OCI-LY1 (cell line): ENCODE data around the gene MTPN.

Source experiments
- EZH2 ChIP-seq: fragments of 200-600 bp; sonication (generic), shearing (Covaris generic); IDR thresholded peaks from 2 replicates; pipeline ENCODE4 v1.8.0; 2017; ENCODE audit warnings: borderline replicate concordance, mixed run types, mild to moderate bottlenecking, antibody characterized with exemption, low read length, moderate library complexity, mixed read lengths
- TF ChIP-seq, protein P1 (sequence below): fragments of 200-600 bp; sonication (generic), shearing (Covaris generic); IDR thresholded peaks from 2 replicates; pipeline ENCODE4 v1.5.1; 2017; ENCODE audit warnings: mild to moderate bottlenecking, antibody characterized with exemption, low read length, moderate library complexity, mixed read lengths

DNA sequence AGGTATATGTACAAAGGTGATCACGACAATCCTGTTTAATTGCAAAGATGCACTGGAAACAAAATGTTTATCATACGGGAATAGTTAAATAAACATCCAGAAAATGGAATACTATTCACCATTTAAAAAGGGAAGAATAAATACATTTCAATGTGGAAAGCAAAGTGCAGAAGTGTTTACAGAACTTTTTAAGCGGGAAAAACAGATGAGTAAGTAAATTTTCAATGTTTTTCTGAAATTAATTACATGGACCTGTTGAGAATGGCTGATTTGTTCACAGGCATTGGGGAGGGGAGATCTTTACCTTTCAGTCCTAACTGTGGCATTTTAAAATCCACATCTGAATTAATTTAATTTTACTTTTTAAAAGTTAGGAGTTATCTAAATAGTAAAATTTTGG lies 7.1 kb downstream of the MTPN start:
- TF ChIP-seq, protein P1, sequence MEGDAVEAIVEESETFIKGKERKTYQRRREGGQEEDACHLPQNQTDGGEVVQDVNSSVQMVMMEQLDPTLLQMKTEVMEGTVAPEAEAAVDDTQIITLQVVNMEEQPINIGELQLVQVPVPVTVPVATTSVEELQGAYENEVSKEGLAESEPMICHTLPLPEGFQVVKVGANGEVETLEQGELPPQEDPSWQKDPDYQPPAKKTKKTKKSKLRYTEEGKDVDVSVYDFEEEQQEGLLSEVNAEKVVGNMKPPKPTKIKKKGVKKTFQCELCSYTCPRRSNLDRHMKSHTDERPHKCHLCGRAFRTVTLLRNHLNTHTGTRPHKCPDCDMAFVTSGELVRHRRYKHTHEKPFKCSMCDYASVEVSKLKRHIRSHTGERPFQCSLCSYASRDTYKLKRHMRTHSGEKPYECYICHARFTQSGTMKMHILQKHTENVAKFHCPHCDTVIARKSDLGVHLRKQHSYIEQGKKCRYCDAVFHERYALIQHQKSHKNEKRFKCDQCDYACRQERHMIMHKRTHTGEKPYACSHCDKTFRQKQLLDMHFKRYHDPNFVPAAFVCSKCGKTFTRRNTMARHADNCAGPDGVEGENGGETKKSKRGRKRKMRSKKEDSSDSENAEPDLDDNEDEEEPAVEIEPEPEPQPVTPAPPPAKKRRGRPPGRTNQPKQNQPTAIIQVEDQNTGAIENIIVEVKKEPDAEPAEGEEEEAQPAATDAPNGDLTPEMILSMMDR = no peak
- TF ChIP-seq EZH2 = no peak
